GM12865 (cell line): Measurements from ENCODE around the gene CCSER1.

Experiments used
- DNase-seq: peaks from one replicate; pipeline ENCODE4 v3.0.0; 2010; ENCODE audit warnings: low read depth
- H3K4me3 ChIP-seq: 2 replicates; pipeline ENCODE4 v1.5.1; 2011; ENCODE audit warnings: mild to moderate bottlenecking, low read depth, low read length, control low read depth
- TF ChIP-seq, protein P1 (sequence below): IDR thresholded peaks from 2 replicates; pipeline ENCODE4 v1.5.1; 2011; ENCODE audit warnings: low read length, control low read depth, low read depth, inconsistent platforms; ENCODE audit not compliant: insufficient read depth; ENCODE audit errors: missing control alignments

The CCSER1 gene

DNA sequence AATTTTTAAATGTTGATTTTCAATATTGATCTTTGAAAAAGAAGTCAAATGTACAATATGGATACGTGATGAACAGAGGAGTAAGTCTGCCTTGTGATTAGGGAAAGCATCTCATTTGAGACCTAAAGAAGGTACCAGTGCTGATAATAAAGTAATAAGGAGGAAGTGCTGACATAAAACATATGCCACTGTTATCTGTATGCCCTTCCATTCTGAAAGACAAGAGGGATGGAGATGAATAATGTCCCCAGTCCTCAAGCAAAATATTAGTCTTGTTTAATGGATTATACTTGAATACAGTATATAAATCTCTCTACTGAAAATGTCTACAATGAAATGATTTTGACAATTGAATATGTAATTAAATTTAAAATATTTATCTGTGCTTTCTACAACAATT, 58.2 kb downstream of the CCSER1 start:
- TF ChIP-seq, protein P1, sequence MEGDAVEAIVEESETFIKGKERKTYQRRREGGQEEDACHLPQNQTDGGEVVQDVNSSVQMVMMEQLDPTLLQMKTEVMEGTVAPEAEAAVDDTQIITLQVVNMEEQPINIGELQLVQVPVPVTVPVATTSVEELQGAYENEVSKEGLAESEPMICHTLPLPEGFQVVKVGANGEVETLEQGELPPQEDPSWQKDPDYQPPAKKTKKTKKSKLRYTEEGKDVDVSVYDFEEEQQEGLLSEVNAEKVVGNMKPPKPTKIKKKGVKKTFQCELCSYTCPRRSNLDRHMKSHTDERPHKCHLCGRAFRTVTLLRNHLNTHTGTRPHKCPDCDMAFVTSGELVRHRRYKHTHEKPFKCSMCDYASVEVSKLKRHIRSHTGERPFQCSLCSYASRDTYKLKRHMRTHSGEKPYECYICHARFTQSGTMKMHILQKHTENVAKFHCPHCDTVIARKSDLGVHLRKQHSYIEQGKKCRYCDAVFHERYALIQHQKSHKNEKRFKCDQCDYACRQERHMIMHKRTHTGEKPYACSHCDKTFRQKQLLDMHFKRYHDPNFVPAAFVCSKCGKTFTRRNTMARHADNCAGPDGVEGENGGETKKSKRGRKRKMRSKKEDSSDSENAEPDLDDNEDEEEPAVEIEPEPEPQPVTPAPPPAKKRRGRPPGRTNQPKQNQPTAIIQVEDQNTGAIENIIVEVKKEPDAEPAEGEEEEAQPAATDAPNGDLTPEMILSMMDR = no peak
- no peak overlapping the region for H3K4me3 ChIP-seq
- no peak for DNase-seq

DNA sequence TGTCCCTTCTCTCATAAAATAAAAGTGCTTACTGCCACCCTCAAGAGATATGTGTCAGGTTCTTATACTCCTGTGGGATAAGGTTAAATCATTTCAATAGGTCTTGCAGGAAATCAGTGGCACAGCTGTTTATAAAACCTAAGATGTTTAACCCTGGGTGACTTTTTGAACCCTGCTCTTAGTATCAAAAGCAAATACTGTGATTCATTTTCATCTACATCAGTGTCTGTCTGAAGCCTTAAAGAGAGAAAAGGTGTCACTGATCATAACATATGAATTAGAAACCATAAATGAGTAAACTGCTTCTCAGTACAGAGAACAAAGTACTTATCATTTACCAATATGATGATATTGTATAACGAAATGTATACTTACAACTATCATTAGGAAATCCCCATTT, 59.0 kb downstream of the CCSER1 start:
- H3K4me3 ChIP-seq = no peak overlapping the region
- TF ChIP-seq, protein P1 = no peak
- no peak for DNase-seq

DNA sequence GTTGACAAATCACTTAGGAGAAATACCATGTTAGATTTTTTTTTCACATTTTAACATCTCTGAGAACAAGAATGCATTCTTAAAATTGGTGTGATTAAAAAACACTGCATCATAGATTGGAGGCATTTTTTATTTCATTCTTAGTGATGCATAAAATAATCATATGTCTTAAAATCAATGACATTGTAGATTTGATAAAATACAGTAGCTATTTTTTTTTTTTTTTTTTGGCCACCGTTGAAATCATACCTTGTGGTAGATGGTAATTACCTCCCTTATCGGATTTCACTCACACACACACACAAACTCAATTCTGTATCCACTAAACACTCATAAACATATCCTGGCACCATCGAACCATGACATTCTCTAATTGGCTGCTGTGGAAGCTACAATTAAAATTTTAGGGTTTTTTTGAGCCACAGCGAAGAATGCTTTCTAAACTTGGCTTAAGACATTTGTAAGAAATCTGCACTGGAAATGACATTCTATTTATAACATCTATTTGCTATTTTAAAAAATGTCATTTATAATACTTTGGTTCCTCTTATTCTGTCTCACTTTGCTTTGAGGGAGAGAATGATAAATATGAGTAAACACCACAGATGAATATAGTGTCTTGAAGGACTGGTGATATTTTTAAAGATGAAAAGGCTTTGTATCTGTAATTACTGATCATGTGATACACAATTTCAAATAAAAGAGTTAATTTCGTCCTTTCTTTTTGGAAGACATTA, 60.1 kb downstream of the CCSER1 start:
- DNase-seq = peak; percentile 18
- no peak overlapping the region for H3K4me3 ChIP-seq
- TF ChIP-seq, protein P1 = no peak

DNA sequence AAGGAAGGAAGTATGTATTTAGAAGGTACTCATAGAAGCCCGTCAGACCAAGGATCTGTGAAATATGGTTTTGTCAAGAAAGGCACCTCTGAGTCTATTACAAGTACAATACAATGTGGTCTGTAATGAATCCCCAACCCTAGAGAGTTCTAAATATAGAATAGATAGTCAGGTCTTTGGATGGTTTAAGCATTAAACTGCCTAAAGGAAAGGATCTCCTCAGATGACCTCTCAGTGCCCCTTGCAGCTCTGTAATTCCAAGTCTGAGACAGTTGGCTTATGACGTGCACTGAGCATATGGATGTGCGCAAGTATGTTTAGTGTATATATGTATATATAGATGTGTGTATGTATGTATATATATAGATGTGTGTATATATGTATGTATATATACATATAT, 62.0 kb downstream of the CCSER1 start:
- H3K4me3 ChIP-seq = no peak overlapping the region
- DNase-seq = no peak
- TF ChIP-seq, protein P1 = no peak

DNA sequence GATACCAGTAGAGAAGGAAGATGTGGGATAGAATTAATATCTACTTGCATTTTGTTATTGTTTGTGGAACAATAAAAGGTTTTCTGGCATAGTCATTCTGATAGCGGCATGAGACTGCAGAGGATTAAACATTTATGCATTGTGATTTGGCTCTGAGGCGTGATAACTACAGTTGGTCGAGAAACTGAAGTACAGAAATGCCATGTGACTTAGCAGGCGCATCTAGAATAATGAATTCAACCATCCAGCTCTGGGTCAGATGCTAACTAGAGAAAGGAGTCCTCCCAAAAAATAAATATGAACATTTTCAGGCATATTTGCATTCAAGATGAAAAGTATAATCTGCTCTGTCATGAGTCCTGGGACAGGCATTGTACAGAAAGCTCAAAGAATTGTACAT, 62.8 kb downstream of the CCSER1 start:
- no peak for DNase-seq
- no peak overlapping the region for H3K4me3 ChIP-seq
- TF ChIP-seq, protein P1 = no peak

DNA sequence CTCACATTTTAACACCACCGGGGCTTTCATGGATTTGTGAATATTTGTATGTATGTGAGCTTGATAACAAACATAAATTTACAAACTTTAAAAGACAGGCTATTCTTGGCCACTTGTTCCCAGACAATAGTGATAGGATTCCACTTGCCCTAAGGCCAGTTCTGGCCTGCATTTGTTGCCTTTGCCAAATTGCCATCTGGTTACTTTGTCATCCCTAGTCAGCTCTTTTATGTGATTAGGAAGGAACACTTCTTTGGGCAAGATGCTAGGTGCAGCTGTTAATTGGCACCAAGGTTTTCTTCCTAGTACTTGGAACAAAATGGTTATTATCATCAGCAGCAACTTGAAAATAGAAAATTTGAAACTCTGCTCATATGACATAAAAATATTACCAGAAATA, 63.3 kb downstream of the CCSER1 start:
- TF ChIP-seq, protein P1 = no peak
- DNase-seq = no peak
- no peak overlapping the region for H3K4me3 ChIP-seq
